OCI-LY7 (cell line): Measurements from ENCODE around the gene RHBDF1. TPM values are rescaled to one million over a fixed set of nuclear protein-coding genes. Genes with fewer than 3 reads are reported as not detected.

ENCODE experiments used
- BruUV-seq: library from RNA; stranded (reverse); fragments of 400-500 nt; replicated peaks from 2 replicates; lab custom pipeline; 2021; lab: Mats Ljungman, UMichigan
- CTCF ChIA-PET: fragments of 300-600 bp; sonication (Branson Sonifier 250); formaldehyde crosslinking; loops from one replicate; lab custom pipeline; 2022; ENCODE audit warnings: antibody characterized with exemption; ENCODE audit not compliant: unreplicated experiment; lab: Charles Lee
- POLR2A ChIA-PET: fragments of 300-600 bp; sonication (Branson Sonifier 250); formaldehyde crosslinking; loops from one replicate; lab custom pipeline; 2022; ENCODE audit warnings: antibody characterized with exemption; lab: Charles Lee
- DNase-seq: peaks from one replicate; pipeline ENCODE4 v3.0.0-alpha.2; 2015; ENCODE audit warnings: low spot score
- H2AFZ ChIP-seq: fragments of 200-600 bp; sonication (generic), shearing (Covaris generic); 2 replicates; pipeline ENCODE4 v1.6.1; 2014; ENCODE audit warnings: mild to moderate bottlenecking, antibody characterized with exemption, low read length, moderate library complexity
- H3K27ac ChIP-seq: fragments of 200-600 bp; sonication (generic); 2 replicates; pipeline ENCODE4 v1.5.1; 2014; ENCODE audit warnings: mixed run types, low read depth, mild to moderate bottlenecking, moderate library complexity, low read length, inconsistent platforms; ENCODE audit not compliant: poor library complexity, severe bottlenecking
- H3K36me3 ChIP-seq: fragments of 200-600 bp; sonication (generic); 2 replicates; pipeline ENCODE4 v1.6.1; 2014; ENCODE audit warnings: mild to moderate bottlenecking, antibody characterized with exemption, low read length, moderate library complexity, mixed read lengths; ENCODE audit not compliant: insufficient read depth
- H3K4me1 ChIP-seq: fragments of 200-600 bp; sonication (generic); 2 replicates; pipeline ENCODE4 v1.5.1; 2014; ENCODE audit warnings: mild to moderate bottlenecking, low read length; ENCODE audit not compliant: insufficient read depth, poor library complexity, severe bottlenecking
- H3K4me2 ChIP-seq: fragments of 200-600 bp; sonication (generic); 2 replicates; pipeline ENCODE4 v1.6.1; 2014; ENCODE audit warnings: mild to moderate bottlenecking, low read length
- H3K4me3 ChIP-seq: fragments of 200-600 bp; sonication (generic); 2 replicates; pipeline ENCODE4 v1.5.1; 2014; ENCODE audit warnings: mild to moderate bottlenecking, low read depth, low read length; ENCODE audit not compliant: poor library complexity, severe bottlenecking
- H3K79me2 ChIP-seq: fragments of 200-600 bp; sonication (generic); 2 replicates; pipeline ENCODE4 v1.6.1; 2016; ENCODE audit warnings: low read depth, mild to moderate bottlenecking, low read length, moderate library complexity, mixed read lengths; ENCODE audit not compliant: insufficient read depth
- H3K9me2 ChIP-seq: fragments of 200-600 bp; sonication (generic); 2 replicates; pipeline ENCODE4 v1.6.1; 2016; ENCODE audit warnings: mild to moderate bottlenecking, low read length, mixed read lengths; ENCODE audit not compliant: insufficient read depth
- H3K9me3 ChIP-seq: fragments of 200-600 bp; sonication (generic); 2 replicates; pipeline ENCODE4 v1.6.1; 2014; ENCODE audit warnings: mild to moderate bottlenecking, mixed run types, low read length, mixed read lengths
- H4K20me1 ChIP-seq: fragments of 200-600 bp; sonication (generic); 2 replicates; pipeline ENCODE4 v1.6.1; 2014; ENCODE audit warnings: mild to moderate bottlenecking, antibody characterized with exemption, low read length, moderate library complexity, mixed read lengths; ENCODE audit not compliant: insufficient read depth
- EZH2phosphoT487 ChIP-seq: fragments of 200-600 bp; sonication (generic); IDR thresholded peaks from 2 replicates; pipeline ENCODE4 v1.6.1; 2018; ENCODE audit warnings: low read depth, borderline replicate concordance, mild to moderate bottlenecking, mixed run types, antibody characterized with exemption, low read length, moderate library complexity, mixed read lengths
- intact Hi-C: fragments of 100-400 bp; cut with micrococcal nuclease; formaldehyde crosslinking; loops from one replicate; pipeline ENCODE4 v1.10.0; 2022; ENCODE audit not compliant: unreplicated experiment
- total RNA-seq, 2 experiments: library from RNA; depleted of rRNA in 1 of 2; stranded (reverse); fragments of >200 nt in 1 of 2; shearing (Covaris generic) in 1 of 2; gene quantifications; 2 replicates each; pipeline ENCODE4 v1.2.3, GENCODE V29; 2014 to 2022
- TF ChIP-seq, protein P1 (sequence below): fragments of 200-600 bp; sonication (generic); conservative IDR thresholded peaks from 2 replicates; pipeline ENCODE4 v1.5.1; 2014; ENCODE audit warnings: mild to moderate bottlenecking, antibody characterized with exemption, low read length, moderate library complexity, mixed read lengths

RHBDF1 gene
- total RNA-seq, 2 experiments from 2014 or later = 0.13 to 0.68 TPM

DNA sequence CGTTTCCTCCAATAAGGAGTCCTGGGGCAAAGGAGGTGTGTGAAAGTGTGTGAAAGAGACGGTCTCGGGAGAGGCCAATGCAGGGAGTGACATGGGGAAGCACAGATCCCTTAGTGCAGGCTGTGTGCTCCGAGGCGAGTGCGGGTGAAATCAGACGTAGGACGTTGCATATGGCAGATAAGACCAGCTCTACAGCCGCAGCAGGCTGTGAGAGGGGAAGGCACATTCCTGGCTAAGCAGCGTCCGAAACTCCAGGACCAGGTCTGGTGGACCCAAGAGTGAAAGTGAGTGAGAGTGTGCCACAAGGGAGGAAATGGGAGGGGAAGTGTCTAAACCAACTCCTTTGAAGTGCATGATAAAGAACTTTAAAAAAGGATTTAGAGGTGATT is 30.4 kb downstream of the RHBDF1 start:
- intact Hi-C loops = no loop called here
- Histone ChIP-seq H3K9me2 (no peaks in the 10 kb centered on the region), H4K20me1 (peaks cover 12% of the 10 kb centered on the region; the same call in 1 of the 2 replicates), H3K27ac (no peak overlapping the region), H3K36me3 (peaks cover 91% of the 10 kb centered on the region), H3K4me1 (peaks cover 19% of the 10 kb centered on the region), H2AFZ (no peak overlapping the region), H3K4me2 (no peak overlapping the region), H3K9me3 (no peaks in the 10 kb centered on the region), H3K4me3 (no peak overlapping the region), H3K79me2 (peaks cover 23% of the 10 kb centered on the region; the same call in 1 of the 2 replicates)
- TF ChIP-seq, protein P1, sequence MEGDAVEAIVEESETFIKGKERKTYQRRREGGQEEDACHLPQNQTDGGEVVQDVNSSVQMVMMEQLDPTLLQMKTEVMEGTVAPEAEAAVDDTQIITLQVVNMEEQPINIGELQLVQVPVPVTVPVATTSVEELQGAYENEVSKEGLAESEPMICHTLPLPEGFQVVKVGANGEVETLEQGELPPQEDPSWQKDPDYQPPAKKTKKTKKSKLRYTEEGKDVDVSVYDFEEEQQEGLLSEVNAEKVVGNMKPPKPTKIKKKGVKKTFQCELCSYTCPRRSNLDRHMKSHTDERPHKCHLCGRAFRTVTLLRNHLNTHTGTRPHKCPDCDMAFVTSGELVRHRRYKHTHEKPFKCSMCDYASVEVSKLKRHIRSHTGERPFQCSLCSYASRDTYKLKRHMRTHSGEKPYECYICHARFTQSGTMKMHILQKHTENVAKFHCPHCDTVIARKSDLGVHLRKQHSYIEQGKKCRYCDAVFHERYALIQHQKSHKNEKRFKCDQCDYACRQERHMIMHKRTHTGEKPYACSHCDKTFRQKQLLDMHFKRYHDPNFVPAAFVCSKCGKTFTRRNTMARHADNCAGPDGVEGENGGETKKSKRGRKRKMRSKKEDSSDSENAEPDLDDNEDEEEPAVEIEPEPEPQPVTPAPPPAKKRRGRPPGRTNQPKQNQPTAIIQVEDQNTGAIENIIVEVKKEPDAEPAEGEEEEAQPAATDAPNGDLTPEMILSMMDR = no peak
- no peak for TF ChIP-seq EZH2phosphoT487
- BruUV-seq = no TSS peak
- no peak for DNase-seq
- ChIA-PET CTCF (no interaction called here), POLR2A (no interaction called here)

DNA sequence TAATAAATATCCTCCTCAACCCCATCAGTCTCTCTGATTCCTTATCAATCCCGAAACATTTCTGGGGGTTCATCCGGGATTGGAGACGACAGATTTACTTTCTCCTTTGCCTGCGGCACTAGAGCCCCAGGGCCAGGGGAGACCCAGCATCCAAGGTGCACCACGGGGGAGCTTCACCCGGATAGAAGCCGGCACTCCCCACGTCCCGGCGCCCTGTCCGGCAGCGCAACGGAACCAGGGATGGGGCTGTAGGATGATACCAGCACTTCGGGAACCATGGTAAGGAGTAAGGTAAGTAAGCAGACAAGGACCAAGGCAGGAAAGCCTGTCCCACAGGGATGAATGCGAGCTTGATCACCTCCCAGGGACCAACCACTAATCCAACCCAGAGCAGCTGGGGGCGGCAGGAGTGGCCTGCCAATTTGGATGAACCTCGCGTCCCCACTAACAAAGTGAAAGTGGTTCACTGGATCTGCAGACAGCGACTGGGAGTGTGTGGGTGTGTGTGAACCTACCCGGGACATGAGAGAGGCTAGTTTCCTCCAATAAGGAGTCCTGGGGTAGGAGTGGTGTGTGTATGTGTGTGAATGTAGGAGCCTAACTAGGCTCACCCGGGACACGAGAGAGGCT is 30.9 kb downstream of the RHBDF1 start:
- H3K4me1 ChIP-seq = peaks cover 19% of the 10 kb centered on the region
- DNase-seq = no peak
- H3K36me3 ChIP-seq = peaks cover 89% of the 10 kb centered on the region
- H3K27ac ChIP-seq = no peak overlapping the region
- H3K4me3 ChIP-seq = no peak overlapping the region
- intact Hi-C loops = no loop called here
- H3K4me2 ChIP-seq = no peak overlapping the region
- no peaks in the 10 kb centered on the region for H3K9me2 ChIP-seq
- no peaks in the 10 kb centered on the region for H3K9me3 ChIP-seq
- H3K79me2 ChIP-seq = peaks cover 18% of the 10 kb centered on the region; the same call in 1 of the 2 replicates
- no TSS peak for BruUV-seq
- POLR2A ChIA-PET = no interaction called here
- H2AFZ ChIP-seq = no peak overlapping the region
- CTCF ChIA-PET = no interaction called here
- TF ChIP-seq, protein P1 = no peak
- TF ChIP-seq EZH2phosphoT487 = no peak
- peaks cover 12% of the 10 kb centered on the region; the same call in 1 of the 2 replicates for H4K20me1 ChIP-seq
